G401.6 (cell line): Measurements from ENCODE around the gene XPNPEP3.
"Not testable (repeated sequence)": the region's sequence is repeated elsewhere in the genome, so short reads cannot be mapped to it uniquely, and the experiment has no call there.

Experiments used
- FAIRE-seq: peaks from 2 replicates; lab custom pipeline; 2012; peaks lifted over from hg19 to GRCh38; lab: Jason Lieb, UNC

XPNPEP3 gene

DNA sequence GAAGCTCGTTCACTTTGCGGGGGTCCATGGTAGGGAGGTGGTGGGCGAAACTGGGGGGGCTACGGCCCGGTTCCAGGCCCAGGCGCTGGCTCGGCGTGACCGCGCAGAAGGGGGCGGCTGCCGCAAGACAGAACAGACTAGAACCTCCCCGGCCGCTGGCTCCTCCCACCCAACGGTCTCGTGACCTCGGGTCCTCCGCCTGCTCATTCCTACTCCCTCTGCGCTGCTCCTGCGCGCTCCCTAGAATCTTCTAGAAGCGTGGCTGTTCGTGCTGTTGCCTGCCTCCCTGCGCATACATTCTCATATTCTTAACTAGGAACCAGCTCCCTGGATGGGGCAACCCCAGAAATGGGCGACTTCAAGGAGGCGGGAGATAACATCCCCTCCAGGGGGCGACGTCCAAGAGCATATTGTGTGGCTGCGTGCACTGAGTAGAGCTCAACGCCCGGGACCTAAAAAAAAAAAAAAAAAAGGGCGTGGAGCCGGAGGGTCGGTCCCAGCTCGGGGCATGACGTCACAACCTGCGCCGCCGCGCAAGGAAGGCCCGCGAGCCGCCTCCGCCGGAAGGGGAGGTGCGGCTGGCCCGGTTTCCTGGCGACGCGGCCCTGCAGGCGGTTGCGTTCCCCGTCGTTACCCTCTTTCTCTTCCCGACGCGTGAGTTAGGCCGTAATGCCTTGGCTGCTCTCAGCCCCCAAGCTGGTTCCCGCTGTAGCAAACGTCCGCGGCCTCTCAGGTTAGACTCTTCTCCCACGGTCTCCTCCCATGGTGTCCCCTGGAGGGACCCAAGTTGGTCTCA is at the start of gene XPNPEP3, which contains the start of gene ST13:
XPNPEP3 (plus strand) TSS at position 636 of the 796 bp plus-strand sequence; CDS start at position 670, 34 bp downstream.
ST13 (minus strand) TSS at position 127 of the 796 bp plus-strand sequence; CDS start at position 28, 99 bp downstream.
- FAIRE-seq: peak; percentile 96

DNA sequence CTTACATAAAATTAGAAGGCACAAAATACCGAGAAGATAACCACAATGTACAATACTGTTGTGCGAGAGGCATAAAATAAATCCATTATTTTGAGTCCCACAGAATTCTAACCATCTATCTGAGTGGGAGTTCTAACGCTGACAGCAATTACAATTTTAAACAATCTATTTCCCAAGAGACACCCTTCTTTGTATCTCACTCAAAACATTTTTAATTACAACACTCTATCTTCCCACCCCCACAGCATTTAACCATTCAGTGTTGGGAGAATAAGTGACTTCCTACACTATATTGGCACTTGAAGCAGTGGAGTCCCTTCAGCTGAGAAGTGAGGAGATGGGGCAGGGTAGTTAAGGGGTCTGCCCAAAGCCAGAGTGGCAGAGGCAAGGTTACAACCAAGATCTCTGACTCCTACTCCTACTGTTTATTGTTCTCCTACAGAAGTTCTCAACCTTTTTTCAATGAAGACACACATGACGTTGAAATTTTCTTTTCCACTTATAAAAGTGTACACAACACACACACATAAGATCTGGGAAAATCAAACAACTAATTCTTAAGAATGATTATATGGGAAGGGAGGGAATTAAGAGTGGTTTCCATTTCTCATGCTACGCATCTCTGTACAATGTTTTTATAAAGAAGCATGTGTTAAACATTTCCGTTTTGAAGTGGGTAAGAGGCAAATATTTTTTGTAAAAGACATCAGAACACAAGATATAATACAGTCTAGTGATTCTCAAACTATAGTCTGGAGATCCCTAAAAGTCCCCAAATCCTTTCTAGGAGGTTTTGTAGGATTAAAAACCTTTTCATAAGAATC is 48.7 kb upstream of the XPNPEP3 start:
- no peak for FAIRE-seq

DNA sequence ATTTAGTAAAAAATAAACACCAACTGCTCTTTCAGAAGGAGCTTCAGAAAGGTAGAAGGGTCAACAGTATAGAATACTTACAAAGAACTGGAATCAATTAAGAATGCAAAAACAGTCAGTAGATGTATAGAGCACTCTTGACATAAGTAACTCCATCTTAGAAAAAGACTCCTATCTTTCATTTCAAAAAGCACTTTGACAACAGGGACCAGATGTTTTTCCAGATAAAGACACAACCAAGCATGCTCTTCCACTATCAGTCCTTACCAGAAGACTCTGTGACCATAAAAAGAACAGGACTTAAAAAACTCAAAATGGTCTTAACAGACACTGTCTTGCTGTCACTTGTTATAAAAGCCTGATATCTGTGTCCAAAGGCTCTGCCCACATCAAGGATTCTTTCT is 43.0 kb upstream of the XPNPEP3 start:
- no peak for FAIRE-seq

DNA sequence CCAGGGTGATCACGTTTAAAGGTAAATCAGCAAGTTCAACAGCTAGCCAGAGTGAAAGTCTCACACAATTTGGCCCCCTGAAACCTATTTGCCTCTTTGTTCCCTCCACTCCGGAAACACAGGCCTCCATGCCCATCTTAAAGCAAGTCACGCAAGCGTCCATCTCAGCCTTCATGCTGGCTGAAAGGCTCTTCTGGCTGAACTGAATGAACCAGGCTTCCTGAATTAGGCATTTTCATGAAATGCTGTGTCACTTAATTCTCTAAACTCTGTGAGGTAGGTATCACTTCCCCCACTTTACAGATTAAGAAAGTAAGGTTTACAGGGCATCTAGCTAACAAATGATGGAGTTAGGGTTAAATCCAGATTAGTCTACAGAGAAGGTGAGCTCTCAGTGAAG is 39.2 kb upstream of the XPNPEP3 start:
- FAIRE-seq: no peak

DNA sequence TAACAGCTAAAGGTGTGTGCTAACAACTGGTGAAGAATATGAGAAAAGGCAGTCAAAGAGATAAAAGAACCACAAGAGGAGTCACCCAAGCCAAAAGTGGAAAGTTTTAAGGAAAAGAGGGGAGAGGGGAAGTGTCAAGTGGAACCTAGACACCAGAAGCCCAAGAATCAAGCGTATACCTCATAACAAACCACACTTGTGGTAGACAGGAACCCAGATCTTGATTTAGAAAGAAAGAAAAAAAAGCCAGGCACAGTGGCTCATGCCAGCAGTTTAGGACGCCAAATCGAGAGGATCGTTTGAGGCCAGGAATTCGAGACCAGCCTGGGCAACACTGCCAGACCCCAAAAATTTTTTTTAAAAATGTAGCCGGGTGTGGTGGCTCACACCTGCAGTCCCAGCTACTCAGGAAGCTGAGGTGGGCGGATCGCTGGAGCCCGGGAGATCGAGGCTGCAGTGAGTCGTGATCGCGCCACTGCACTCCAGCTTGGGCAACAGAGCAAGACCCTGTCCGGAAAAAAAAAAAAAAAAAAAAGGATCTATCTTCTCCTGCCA is 38.7 kb upstream of the XPNPEP3 start:
- FAIRE-seq: no peak

DNA sequence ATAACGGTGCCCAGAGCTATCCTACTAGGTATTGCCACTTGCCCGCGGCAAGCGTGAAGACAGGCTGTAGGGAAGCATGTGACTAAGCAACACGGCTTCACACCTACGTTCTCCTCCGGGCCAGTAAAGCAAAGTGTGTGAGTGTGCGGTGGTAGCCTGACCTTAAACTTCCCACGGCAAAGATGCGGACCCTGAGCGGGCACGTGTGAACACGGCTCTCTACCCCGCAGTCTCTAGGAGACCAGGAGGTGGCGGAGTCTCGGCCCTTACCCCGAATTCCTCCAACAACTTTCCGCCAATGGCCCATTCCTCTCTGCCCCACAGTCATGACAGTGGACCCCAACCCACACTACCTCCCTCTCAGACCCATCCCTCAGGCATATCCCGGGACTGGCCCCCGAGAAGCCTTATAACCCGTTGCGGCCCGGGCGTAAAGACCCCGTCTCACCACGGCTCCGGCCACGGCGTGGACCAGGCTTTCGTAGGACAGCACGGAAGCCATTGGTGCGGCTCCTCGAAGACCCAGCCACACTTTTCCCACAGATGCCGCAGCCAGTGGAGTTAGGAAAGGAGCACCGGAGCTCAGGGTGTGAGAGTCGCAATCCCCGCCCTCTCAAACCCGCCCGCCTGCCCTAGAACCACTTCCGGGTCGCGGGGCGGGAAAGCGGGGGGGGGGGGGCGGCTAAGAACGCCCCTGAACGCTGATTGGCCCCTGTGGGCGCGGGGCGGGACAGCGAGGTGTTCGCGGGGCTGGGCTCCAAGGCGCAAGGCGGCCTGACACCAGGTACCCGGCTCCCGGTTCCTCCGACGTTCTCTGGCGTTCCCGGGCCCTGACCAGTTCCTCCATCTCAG is 38.0 kb upstream of the XPNPEP3 start, which contains the start of gene SLC25A17:
SLC25A17 (minus strand) TSS at position 600 of the 852 bp plus-strand sequence; CDS start at position 502, 98 bp downstream.
- FAIRE-seq: no peak

DNA sequence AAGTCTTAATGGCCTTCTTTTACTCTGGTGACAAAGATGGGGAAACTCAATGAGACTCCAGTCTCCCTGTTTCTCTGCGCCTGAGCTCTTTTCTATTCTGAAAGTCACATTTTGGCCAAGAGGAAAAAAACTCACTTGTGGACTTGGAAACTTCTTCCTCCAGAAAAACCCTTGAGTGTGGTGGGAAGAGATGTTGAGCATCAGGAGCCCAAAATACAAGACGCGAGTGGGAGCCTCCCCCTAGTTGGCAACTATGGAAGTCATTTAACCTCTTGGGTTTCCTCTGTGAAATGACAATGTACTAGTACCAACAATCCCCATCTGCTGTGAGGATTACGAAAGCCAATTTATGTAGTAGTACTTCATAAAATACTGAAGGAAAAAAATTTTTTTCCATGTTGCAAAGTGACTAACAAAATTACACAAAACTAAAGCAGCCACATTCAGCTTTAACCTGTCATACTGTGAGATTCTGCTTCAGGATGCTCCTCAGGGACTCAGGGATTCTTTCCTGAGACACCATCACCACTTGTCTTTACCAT is 37.3 kb upstream of the XPNPEP3 start:
- no peak for FAIRE-seq

DNA sequence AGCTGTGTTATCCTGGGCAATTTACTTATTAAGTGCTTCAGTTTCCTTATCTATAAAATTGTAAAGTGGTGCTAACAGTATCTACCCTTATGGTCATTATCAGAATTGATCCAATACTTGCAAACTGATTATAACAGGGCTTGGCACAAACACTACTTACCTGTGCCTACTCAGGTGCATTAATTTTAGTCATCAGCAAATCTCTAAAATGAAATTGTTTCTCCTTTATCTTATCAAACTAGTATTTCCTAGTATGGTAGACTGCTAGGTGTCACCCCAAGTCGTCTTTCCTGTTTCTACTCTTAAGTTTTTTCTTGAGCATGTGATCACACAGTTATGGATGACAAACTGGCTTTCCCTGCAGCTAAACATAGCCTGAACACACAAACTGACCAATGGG is 33.5 kb upstream of the XPNPEP3 start:
- no peak for FAIRE-seq

DNA sequence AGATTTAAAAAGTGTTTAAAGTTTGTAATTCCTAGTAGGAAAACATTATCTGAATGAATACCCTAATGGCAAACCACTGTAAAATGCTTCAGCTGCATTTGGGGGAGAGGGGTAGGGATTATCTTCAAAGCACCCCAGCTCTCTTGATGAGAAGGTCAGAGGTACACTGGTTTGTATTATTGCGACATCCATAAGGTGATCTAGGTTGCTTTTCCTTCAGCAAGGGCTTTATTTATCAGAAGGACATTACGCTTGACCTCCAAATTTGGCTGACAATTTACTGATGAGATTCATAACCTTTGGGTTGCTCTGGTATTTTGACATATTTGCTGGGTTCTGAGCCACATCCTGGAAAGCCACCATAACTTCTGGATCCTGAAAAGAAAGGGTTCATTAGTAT is 30.7 kb upstream of the XPNPEP3 start:
- FAIRE-seq: not testable (repeated sequence)

DNA sequence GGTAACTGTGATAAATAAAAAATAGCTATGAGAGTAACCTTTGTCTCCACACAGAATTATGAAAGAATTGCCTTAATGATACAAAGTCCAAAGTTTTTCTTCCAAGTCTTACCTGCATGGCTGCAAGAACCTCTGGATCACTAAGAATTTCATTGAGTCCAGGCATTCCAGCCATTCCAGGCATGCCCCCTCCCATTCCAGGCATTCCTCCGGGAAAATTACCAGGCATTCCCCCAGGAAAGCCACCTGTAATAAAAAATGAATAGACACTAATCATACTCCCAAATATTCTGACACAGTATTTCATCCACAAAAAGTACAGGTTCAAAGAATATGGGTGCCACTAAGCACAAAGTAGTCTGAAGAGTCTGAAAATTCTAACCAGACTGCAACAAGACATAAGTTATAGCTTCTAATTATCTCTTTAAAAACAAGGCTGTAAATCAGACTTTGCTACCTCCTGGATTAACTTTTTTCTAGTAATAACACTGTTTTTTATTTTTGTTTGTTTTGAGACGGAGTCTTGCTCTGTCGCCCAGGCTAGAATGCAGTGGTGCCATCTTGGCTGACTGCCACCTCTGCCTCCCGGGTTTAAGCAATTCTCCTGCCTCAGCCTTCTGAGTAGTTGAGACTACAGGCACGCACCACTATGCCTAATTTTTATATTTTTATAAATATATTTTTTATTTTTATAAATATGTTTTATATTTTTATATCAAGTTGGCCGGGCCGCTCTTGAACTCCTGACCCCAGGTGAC is 29.8 kb upstream of the XPNPEP3 start:
- FAIRE-seq: peak; percentile 85

DNA sequence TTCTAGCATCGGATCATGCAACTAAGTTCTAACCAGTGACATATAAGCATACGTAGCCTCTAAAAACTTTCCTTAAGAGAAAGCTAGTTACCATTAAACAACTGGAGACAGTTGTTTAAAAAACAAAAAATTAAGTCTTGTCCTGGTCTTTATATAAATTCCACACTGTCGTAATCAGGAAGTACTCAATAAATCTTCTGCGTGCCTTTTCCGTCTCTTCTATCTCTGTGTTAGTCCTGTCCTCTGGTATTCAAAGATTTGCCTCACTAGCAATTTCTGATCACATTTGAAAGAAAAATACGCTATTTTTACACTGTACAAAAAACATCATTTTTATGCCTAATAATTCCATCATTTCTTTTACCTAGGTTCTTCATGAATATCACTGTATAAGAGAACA is 27.8 kb upstream of the XPNPEP3 start:
- FAIRE-seq: no peak

DNA sequence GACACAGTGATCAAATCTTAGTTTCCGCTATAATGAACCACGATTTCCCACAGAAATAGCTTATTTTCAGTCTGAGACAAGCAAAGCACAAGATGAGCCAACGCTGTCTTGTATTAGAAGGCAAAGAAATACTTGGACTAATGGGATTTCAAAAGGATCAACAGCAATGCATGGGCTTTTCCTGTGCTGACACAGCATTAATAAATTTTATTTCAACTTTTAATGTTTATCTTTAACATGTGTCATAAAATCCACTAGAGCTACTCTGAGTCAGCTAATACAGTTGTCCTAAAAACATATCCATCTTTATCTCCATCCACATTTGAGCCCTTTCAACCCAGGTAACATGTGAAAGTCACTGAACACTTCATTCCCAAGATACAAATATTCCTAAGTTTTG is 22.3 kb upstream of the XPNPEP3 start:
- no peak for FAIRE-seq

DNA sequence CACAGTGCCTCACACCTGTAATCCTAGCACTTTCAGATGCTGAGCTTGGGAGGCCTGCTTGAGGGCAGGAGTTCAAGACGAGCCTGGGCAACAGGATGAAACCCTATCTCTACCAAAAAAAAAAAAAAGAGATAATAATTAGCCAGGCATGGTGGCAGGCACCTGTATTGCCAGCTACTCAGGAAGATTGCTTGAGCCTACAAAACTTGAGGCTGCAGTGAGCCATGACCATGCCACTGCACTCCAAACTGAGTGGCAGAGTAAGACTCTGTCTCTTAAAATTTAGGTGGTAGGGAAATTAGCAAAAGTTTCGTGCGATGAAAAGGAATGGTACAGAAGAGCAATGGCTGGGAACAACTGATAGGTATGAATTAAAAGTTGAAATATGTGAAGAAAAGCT is 18.5 kb upstream of the XPNPEP3 start:
- no peak for FAIRE-seq

DNA sequence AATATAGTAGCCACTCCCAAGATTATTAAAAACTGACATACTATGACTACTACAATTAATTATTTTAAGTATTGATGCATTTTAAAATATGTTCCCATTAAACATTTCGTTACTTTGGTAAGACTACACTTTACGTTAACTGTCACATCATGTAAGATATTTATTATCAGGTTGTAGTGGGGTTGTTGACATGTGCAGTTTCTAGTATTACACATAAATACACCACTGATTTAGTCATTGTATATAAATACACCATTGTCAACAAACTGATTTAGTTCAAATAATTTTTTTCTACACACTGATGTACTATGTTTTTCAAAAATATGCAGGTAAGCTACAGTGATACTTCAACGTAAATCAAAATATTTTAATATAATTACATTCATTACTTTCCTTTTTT is 12.0 kb upstream of the XPNPEP3 start:
- FAIRE-seq: peak; percentile 42

DNA sequence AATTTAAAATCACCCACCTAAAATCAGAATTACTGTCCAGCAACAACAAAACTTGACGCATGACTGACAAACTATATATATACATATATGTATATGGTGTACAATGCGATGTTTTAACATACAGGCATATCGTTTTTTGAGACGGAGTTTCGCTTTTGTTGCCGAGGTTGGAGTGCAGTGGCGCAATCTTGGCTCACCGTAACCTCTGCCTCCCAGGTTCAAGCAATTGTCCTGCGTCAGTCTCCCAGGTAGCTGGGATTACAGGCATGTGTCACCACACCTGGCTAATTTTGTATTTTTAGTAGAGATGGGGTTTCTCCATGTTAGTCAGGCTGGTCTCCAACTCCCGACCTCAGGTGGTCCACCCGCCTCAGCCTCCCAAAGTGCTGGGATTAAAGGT is 11.1 kb upstream of the XPNPEP3 start:
- not testable (repeated sequence) for FAIRE-seq

DNA sequence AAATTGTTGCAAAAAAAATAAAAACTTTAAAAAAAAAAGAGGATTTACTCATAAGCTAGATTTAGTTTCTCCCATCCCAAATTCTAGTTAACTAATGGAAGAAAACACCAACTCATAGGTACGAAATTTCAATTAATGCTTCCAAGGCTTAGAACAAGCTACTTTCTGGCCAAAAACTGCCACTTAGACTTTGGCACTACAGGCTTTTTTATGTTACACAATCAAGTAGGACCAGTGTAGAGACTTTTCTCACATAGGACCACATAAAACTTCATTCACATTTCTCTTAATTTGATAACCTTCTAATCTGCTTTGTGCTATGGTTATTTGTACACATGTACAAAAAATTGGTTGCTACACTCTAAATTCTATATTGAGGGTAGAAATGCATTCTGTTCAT is 3.6 kb upstream of the XPNPEP3 start:
- no peak for FAIRE-seq

DNA sequence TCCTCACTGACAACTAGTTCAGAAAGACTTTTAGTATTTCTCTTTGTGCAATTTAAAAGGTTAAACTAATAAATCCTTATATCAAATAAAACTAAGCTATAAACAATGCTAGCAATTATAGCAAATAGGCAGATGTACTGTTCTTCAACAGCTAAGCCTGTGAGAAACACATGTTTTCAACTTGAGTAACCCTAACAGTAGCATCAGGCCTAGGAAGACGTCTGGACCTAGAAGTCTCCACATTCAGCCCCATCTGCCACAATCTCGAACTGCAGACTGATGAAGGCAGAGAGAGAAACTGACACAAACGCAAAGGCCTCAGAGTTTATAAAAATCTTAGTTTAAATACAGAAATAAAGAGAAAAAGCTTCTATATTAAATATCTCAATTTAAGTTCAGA is 3.0 kb upstream of the XPNPEP3 start:
- FAIRE-seq: no peak

DNA sequence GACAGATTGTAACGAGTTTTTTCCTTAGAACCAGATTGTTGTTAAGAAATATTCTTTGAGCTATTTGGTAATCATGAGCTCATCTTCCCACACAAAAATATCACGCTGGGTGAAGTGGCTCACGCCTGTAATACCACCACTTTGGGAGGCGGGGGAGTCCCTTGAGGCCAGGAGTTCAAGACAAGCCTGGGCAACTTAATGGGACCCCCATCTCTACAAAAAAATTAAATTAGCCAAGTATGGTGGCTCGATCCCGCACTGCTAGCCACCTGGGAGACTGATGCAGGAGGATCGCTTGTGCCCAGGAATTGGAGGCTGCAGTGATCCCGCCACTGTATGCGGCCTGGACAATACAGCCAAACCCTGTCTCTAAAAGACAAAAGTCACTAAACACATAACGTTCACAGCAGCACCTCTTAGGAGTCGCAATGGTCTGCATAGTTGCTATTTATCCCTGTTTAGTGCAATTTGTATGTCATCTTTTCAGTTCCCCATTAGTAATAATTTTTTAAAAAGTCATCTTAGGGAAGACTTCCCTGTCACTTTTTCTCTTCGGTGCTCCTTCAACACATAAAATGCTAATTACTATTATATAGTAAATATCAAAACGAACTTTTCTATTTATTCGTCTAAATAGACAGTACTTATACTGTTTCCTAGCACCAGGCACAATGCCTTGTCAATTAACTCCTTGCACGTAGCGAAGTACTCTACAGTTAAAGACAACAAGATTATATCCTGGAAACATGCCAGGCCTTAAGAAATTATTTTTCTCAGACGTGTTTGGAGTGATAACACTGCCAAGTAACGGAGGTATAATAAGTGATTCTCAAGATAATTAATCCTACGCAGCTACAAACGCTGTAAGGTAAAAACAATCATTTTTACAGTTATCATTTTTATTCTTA is 1.6 kb upstream of the XPNPEP3 start:
- FAIRE-seq: no peak

DNA sequence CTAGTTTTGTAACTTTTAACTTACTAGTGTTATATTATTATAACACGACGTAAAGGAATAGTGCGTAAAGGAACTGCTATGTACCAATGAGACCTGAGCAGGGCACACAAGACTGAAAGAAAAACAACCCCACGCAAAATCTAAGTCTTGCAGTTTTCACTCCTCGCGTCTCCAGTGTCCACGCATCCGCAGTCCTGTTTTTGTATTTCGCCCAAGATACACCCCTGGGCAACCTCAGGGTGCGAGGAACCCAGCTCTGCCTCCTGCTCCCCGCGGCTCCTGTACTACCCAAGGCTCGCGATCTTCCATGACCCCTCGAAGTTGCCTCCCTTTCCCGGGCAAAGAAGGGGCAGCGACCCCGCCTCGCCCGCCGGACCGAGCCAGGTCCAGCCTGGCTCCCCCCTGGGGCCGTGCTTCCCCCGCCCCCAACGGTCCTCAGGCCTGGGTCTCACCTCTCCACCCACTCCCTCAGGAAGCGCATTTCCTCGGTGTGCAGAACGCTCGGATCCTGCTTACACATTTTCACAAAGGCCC is 902 bp upstream of the XPNPEP3 start:
- no peak for FAIRE-seq
